GM12873 (cell line): Measurements from ENCODE around the gene PSEN2.

Experiments
- CTCF ChIP-seq: IDR thresholded peaks from 2 replicates; pipeline ENCODE4 v1.5.1; 2012; ENCODE audit warnings: low read depth, mild to moderate bottlenecking, moderate library complexity, low read length, control low read depth; ENCODE audit not compliant: insufficient read depth; ENCODE audit errors: missing control alignments

Gene PSEN2

DNA sequence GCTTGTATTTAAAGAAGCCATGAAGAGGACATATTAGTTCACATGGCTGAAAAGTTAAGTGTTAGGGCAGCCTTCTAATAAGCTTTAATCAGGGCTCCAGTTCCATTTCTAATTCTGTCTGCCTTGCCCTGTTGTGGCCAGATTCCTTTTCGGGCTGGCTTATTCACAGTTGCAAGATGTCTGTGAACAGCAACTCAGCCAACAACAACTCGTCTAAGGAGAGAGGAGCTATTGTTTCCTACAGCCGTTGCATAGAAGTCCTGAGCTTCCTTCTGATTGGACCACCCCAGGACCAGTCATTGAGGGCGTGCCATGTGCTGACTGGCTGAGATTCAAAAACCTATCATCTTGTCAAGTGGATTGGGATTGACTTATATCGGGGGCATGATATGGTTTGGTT, 51.1 kb downstream of the PSEN2 start:
- TF ChIP-seq CTCF: no peak

GRCh38 chr1:226934483-226935237, 64.2 kb downstream of the PSEN2 start:
- no peak for TF ChIP-seq CTCF

DNA sequence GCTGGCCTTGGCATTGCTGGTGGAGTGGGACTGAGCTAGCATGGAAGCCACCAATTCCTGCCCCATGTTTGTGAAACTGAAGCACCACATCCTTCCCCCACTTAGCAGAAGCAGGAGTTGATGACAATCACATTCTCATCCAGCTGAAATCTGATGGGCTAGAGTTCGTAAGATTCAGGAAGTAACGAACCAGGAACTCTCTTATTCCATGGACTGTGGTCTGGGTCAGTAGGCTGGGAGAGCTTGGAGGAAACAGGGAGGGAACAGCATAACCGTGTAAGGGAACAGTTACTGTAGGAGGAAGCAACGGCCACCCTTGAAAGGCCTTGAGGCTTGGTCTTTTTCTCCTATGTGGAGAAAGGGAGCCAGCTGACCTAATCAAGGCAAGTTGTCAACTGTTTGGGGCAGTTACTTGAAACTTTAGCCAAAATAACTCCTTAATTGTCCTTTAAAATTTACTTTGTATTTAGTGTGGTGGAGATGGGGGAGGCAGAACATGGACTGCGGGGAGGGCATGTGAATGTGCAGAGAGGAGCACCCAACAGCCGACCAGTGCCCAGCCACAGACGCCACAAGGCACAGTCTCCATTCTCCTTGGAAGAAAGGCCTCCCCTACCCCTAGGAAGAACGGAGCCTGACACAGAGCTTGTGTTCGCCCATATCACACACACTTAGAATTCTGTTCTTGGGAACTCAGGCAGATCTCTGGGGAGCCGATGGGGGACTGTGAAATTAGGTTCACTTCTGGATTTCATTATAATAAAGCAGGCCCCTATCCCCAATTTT, 67.7 kb downstream of the PSEN2 start:
- no peak for TF ChIP-seq CTCF

- TF ChIP-seq CTCF: no peak
Observed at GRCh38 chr1:226938903-226939437, 68.6 kb downstream of the PSEN2 start.

DNA sequence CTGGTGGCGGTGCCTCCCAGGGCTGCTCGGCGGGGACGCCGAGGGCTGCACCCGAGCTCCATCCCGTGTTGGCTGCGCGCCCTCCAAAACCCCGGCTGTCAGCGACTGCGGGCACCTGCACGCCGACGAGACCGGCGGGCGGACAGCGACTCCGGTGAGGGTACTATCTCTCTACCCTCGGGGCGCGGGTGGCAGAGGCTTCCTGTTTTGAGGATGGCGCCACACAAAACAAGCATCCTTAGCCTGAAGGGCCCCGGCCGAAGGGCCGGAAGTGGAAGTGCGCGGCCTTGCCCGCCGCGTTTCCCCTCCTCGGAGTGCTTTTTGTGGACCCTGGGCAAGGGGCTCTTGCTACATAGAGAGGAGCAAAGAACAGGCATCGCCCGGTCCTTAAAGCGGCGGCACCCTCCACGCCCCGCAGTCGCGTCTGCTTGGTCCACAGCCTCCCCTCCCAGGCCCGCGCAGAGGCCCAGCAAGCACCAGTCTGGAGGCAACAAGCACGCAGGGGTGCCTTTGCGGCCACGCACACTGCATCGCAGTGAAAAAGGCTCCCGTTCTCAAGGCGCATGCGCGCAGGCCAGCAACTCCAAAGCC, 69.1 kb downstream of the PSEN2 start:
- no peak for TF ChIP-seq CTCF

DNA sequence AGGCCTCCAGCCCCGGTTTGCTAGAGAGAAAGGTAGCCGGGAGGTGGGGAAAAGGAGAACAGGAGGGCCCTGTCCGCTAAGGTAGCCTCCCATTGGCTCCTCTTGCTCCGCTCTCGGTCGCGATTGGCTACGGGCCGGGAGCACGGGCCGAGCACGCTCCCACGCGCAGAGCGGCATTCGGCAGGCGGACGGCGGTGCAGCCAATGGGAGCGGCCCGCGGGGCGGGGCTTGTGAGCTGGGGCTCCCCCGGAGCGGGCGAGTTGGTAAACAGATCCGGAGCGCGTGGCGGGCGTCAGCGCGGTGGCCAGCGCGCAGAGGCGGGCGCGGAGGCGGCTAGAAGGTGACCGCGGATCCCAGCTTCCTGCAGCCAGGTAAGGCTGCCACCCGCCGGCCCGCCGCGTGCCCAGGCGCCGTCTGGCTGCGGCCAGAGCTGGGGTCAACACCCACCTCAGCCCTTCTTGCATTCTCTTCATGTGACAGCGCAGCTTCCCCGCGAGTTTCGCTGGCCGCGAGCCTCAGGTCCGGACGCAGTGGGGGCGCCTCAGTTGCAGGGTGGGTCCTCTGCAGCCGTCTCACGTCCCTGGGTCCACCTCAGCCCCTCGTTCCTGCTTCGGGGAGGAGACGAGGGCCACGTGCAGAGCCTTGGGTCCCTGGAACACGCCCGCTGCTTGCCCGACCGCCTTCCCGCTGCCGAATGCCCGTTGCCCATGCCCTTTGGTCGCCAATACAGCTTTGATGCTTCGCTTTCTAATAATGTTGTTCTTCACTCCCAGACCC, 69.8 kb downstream of the PSEN2 start, which contains the start of gene COQ8A:
Gene COQ8A, plus strand, starts transcription at position 266 of the 777 bp plus-strand sequence. CDS start 21,092 bp downstream, outside the sequence.
- TF ChIP-seq CTCF: no peak
